CD4-positive, alpha-beta T cell treated with Interleukin-12 subunit alpha and Interleukin-12 subunit beta, for 1 hour (primary cell): ENCODE data around the gene NELFE.
"Not testable (repeated sequence)": the region's sequence is repeated elsewhere in the genome, so short reads cannot be mapped to it uniquely, and the experiment has no call there.

Source experiments
- DNase-seq: peaks from one replicate; pipeline ENCODE4 v3.0.0-alpha.2; 2020

Gene NELFE

DNA sequence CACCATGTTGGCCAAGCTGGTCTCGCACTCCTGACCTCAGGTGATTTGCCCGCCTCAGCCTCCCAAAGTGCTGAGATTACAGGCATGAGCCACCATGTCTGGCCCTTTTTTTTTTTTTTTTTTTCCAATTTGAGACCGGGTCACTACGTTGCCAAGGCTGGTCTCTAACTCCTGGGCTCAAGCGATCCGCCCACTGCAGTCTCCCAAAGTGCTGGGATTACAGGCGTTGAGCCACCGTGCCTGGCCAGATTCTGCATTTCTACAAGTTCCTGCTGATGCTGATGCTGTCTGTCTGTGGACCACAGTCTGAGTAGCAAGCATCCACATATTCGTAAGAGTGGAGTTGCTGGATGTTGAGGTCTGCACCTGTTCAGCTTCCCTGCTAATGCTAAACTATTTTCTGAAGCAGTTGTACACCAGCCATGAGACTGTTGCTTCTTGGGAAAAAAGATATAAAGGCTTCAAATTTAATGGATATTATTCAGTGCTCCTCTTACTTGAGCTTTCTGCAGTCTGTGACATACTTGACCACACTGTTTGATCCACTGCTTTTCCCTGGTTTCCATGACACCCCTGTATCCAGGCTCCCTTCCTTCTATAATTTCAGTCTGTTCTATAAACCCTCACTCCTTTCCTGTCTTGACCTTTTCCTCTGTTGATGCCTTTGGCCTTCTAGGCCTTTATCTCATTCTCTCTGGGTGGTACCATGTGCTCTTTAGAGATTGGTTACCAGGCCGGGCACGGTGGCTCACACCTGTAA, 46.8 kb downstream of the NELFE start:
- DNase-seq: no peak

- not testable (repeated sequence) for DNase-seq
Measured at GRCh38 chr6:31909298-31909697, 49.5 kb downstream of the NELFE start.

DNA sequence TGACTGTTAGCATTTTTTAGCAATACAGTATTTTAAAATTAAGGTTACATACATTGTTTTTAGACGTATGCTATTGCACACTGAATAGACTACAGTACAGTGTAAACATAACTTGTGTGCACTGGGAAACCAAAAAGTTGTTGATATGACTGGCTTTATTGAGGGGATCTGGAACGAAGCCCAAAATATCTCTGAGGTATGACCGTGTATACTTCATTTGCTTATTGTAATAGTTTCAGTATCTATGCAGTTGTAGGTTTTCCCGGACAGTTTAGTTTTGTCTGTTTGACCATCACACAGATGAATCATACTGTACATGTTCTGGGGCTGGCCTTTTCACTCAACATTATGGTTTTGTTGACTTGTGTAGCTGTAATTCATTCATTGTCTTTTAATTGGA, 50.0 kb downstream of the NELFE start:
- DNase-seq: no peak

- not testable (repeated sequence) for DNase-seq
Measured at GRCh38 chr6:31908255-31908654, 50.5 kb downstream of the NELFE start.

DNA sequence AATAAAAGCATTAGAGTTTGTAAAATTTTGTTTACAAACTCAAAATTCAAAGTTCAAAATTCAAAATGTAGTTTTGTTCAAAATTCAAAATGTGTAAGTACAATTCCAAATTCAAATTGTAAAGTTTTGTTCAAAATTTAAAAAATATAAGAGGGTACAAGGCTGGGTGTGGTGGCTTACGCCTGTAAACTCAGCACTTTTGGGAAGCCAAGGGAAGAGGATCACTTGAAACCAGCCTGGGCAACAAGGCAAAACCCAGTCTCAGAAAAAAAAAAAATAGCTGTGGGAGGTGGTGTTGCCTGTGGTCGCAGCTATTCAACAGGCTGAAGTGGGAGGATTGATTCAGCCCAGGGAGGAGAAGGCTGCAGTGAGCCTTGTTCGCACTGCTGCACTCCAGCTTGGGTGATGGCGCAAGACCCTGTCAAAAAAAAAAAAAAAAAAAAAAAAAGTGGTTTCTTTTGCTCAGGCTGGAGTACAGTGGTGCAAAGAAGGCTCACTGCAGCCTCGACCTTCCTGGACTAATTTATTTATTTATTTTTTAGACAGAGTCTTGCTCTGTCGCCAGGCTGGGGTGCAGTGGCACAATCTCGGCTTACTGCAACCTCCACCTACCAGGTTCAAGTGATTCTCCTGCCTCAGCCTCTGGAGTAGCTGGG, 51.5 kb downstream of the NELFE start:
- no peak for DNase-seq

GRCh38 chr6:31906727-31907126, 52.0 kb downstream of the NELFE start:
- not testable (repeated sequence) for DNase-seq

DNA sequence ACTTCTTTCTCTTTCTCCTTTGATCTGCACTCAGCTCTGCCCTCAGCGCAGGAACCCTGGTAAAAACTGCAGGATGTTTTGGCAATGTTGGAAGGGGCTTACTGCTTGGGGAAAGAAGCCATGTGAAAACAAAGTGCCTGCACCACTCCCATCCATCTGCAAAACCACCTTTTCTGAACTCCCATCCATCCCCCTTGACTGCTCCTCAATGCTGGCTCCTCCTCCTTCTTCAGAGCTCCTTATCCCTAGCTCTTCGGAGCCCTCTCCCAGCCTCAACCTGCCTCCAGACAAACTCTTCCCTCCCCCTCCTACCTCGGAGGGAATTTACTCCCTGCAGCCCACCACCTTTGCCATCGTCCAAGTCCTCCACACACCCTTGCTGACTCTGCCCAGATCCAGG, 52.6 kb downstream of the NELFE start:
- DNase-seq: no peak

- no peak for DNase-seq
Measured at GRCh38 chr6:31905041-31905440, 53.7 kb downstream of the NELFE start.

GRCh38 chr6:31903957-31904356, 54.8 kb downstream of the NELFE start:
- DNase-seq: no peak
